Upper lobe of right lung (tissue), 1 donor: ENCODE data around the gene PEX16. TPM values are rescaled to one million over a fixed set of nuclear protein-coding genes. Genes with fewer than 3 reads are reported as not detected.

Experiments
- ATAC-seq: fragments of 200-7000 bp; cut with Tn5 transposase; one replicate; pipeline ENCODE4 v1.9.1; 2020; ENCODE audit warnings: mild to moderate bottlenecking, moderate library complexity
- DNase-seq: peaks from one replicate; pipeline ENCODE4 v3.0.0-alpha.2; 2020
- H3K27ac ChIP-seq: fragments of 200-600 bp; one replicate; pipeline ENCODE4 v1.8.0; 2022
- H3K27me3 ChIP-seq: fragments of 200-600 bp; one replicate; pipeline ENCODE4 v1.8.0; 2022; ENCODE audit warnings: mild to moderate bottlenecking
- H3K36me3 ChIP-seq: fragments of 200-600 bp; one replicate; pipeline ENCODE4 v1.8.0; 2022
- H3K4me1 ChIP-seq: fragments of 200-600 bp; one replicate; pipeline ENCODE4 v1.8.0; 2022
- H3K4me3 ChIP-seq: fragments of 200-600 bp; one replicate; pipeline ENCODE4 v1.8.0; 2022; ENCODE audit warnings: mild to moderate bottlenecking
- H3K9me3 ChIP-seq: fragments of 200-600 bp; one replicate; pipeline ENCODE4 v1.8.0; 2022
- intact Hi-C: fragments of 100-400 bp; cut with DNase I; formaldehyde crosslinking; loops from one replicate; pipeline ENCODE4 v1.11.0; 2022
- total RNA-seq: library from RNA; stranded (reverse); fragmentation: NEBNext Ultra II Directional; extraction: Animal tissue kit (Norgen Biotek cat#: 25700); gene quantifications from one replicate; pipeline ENCODE4 v1.2.1, GENCODE V29; 2021
- TF ChIP-seq, protein P1 (sequence below): fragments of 200-600 bp; IDR thresholded peaks from one replicate; pipeline ENCODE4 v1.8.0; 2022; ENCODE audit warnings: antibody characterized with exemption
- donor health status: DM: no; HTN: yes; CAD: no; lungs with severe emphysema.

PEX16 gene
- total RNA-seq, 1 donor from 2014 or later: 27.6 TPM

DNA sequence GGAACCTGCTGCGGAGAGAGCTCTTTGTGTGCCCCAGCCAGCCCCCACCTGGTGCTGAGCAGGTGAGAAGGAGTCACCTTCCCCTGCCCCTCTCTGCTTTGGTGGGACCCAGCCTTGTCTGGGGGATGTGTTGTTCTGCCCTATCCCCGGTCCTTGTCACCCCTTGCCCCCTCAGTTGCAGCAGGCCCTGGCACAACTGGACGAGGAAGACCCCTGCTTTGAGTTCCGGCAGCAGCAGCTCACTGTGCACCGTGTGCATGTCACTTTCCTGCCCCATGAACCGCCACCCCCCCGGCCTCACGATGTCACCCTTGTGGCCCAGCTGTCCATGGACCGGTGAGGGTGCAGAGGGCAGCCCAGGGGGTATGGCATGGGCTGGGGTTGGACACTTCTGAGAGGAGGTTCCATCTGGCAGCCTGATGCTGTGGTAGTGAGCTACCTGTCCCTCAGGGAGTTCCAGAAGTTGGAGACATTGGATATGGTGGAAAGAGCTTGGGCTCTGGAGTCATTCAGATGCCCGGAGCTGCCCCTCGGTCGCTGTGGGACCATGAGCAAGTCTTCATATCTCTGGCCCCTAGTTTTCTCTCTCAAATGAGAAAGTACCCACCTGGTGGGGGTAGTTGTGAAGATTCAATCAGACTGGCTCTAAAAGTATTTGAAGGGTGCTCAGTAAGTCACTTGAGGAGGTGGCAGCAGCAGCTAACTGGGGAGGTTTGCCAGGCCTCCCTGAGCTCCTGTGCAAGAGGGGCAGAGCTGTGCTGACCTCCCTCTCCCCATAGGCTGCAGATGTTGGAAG lies 9.1 kb upstream of the PEX16 start:
- Histone ChIP-seq H3K9me3 (no peaks in the 10 kb centered on the region), H3K27ac (no peak overlapping the region), H3K27me3 (peaks cover 16% of the 10 kb centered on the region), H3K36me3 (peaks cover under 1% of the 10 kb centered on the region), H3K4me1 (peaks cover 16% of the 10 kb centered on the region), H3K4me3 (no peak overlapping the region)
- TF ChIP-seq, protein P1, sequence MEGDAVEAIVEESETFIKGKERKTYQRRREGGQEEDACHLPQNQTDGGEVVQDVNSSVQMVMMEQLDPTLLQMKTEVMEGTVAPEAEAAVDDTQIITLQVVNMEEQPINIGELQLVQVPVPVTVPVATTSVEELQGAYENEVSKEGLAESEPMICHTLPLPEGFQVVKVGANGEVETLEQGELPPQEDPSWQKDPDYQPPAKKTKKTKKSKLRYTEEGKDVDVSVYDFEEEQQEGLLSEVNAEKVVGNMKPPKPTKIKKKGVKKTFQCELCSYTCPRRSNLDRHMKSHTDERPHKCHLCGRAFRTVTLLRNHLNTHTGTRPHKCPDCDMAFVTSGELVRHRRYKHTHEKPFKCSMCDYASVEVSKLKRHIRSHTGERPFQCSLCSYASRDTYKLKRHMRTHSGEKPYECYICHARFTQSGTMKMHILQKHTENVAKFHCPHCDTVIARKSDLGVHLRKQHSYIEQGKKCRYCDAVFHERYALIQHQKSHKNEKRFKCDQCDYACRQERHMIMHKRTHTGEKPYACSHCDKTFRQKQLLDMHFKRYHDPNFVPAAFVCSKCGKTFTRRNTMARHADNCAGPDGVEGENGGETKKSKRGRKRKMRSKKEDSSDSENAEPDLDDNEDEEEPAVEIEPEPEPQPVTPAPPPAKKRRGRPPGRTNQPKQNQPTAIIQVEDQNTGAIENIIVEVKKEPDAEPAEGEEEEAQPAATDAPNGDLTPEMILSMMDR: no peak
- ATAC-seq (no peak), DNase-seq (peak; percentile 61)
- intact Hi-C loops: no loop called here

DNA sequence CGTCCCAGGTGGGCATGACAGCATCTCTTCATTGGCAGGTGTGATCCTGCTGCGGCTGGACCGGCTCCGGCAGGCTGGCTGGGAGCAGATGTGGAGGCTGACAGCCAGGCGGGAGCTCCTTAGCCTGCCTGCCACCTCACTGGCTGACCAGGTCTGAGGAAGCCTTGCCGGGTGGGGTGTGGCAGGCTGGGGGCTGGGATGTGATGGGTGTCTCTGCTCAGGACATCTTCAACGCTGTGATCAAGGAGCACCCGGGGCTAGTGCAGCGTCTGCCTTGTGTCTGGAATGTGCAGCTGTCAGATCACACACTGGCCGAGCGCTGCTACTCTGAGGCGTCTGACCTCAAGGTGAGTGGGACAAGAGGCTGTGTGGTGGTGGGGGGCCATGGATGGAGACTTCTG lies 8.3 kb upstream of the PEX16 start:
- Histone ChIP-seq H3K27me3 (peaks cover 19% of the 10 kb centered on the region), H3K4me3 (no peak overlapping the region), H3K4me1 (peaks cover 21% of the 10 kb centered on the region), H3K27ac (no peak overlapping the region), H3K36me3 (no peaks in the 10 kb centered on the region), H3K9me3 (no peaks in the 10 kb centered on the region)
- ATAC-seq (no peak), DNase-seq (peak; percentile 56)
- intact Hi-C loops: no loop called here
- TF ChIP-seq, protein P1: no peak

DNA sequence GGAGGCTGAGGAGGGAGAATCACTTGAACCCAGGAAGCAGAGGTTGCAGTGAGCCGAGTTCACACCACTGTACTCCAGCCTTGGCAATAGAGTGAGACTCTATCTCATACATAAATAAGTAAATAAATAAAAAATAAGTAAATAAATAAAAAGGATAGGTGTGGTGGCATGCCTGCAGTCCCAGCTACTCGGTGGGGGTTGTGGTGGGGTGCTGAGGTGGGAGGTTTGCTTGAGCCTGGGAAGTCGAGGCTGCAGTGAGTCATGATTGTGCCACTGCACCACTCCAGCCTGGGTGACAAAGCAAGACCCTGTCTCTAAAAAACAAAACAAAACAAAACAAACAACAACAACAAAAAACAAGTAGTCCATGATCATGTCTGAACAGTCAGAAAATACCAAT lies 7.9 kb upstream of the PEX16 start:
- intact Hi-C loops: no loop called here
- TF ChIP-seq, protein P1: no peak
- DNase-seq (peak; percentile 36), ATAC-seq (no peak)
- H3K4me1 ChIP-seq: peaks cover 20% of the 10 kb centered on the region
- no peaks in the 10 kb centered on the region for H3K36me3 ChIP-seq
- H3K27ac ChIP-seq: no peak overlapping the region
- peaks cover 19% of the 10 kb centered on the region for H3K27me3 ChIP-seq
- H3K4me3 ChIP-seq: no peak overlapping the region
- no peaks in the 10 kb centered on the region for H3K9me3 ChIP-seq

DNA sequence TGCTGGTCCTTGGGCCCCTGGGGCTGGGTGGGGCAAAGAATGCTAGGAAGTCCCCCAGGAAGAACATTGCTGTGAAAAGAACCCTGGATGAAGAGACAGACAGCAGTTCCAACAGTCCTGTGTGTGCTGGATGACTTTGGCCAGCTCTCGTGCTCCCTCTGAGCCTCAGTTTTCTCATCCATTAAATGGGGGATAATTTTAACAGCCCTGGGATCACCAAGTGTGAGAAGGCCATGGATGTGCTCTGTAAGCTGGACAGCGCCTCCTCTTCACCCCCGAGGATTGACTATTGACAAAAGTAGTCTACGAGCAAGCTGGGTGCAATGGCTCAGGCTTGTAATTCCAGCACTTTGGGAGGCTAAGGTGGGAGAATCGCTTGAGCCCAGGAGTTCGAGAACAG lies 7.2 kb upstream of the PEX16 start:
- H3K27me3 ChIP-seq: peaks cover 19% of the 10 kb centered on the region
- H3K4me3 ChIP-seq: no peak overlapping the region
- peaks cover 15% of the 10 kb centered on the region for H3K4me1 ChIP-seq
- intact Hi-C loops: no loop called here
- no peak overlapping the region for H3K27ac ChIP-seq
- H3K36me3 ChIP-seq: no peaks in the 10 kb centered on the region
- TF ChIP-seq, protein P1: no peak
- DNase-seq: no peak
- ATAC-seq: no peak
- H3K9me3 ChIP-seq: no peaks in the 10 kb centered on the region

DNA sequence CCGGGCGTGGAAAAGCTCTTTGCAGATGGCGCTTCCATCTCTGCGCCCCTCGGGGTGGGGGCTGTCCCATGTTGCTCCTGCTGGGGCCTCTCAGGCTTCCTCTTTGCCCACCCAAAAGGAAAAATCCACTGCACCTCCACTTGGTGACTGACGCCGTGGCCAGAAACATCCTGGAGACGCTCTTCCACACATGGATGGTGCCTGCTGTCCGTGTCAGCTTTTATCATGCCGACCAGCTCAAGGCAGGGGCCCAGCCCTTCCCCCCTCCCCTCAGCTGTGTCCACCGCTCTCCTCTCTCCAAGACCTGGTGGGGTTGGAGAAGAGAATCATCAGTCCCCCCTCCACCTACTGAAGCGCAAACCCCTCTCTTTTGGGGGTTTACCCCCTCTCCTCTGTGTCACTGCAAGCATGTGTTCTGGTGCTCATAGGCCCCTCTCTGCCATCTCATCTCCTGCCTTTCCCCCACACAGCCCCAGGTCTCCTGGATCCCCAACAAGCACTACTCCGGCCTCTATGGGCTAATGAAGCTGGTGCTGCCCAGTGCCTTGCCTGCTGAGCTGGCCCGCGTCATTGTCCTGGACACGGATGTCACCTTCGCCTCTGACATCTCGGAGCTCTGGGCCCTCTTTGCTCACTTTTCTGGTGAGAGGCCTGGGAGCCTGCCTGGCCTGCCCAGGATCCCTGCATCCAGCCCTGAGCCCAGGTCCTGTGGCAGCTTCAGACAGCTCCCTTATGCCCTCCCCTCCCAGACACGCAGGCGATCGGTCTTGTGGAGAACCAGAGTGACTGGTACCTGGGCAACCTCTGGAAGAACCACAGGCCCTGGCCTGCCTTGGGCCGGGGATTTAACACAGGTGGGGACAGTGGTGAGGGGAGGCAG lies 6.6 kb upstream of the PEX16 start:
- TF ChIP-seq, protein P1: no peak
- Histone ChIP-seq H3K27ac (no peak overlapping the region), H3K36me3 (no peaks in the 10 kb centered on the region), H3K4me1 (peaks cover 11% of the 10 kb centered on the region), H3K27me3 (peaks cover 19% of the 10 kb centered on the region), H3K4me3 (no peak overlapping the region), H3K9me3 (no peaks in the 10 kb centered on the region)
- DNase-seq: peak; percentile 60
- no peak for ATAC-seq
- intact Hi-C loops: no loop called here
